ENCODE measurements around the gene MTHFSD. TPM values are rescaled to one million over a fixed set of nuclear protein-coding genes. Genes with fewer than 3 reads are reported as not detected.

Gene MTHFSD
- total RNA-seq, 1 donor from 2014 or later, result 27.7 TPM

Other genes starting within 250 kb of the MTHFSD start
- gene FOXF1, start 44.7 kb downstream of the MTHFSD start, total RNA-seq (ENCODE audit: unreplicated experiment), result not detected
- not detected for gene FOXC2, start 11.6 kb upstream of the MTHFSD start, total RNA-seq (ENCODE audit: unreplicated experiment)
- not detected for gene FOXL1, start 23.3 kb upstream of the MTHFSD start, total RNA-seq (ENCODE audit: unreplicated experiment)